H9 (cell line): Measurements from ENCODE around the gene MBLAC1. TPM values are rescaled to one million over a fixed set of nuclear protein-coding genes. Genes with fewer than 3 reads are reported as not detected.

Experiments
- DNase-seq: peaks from one replicate; pipeline ENCODE4 v3.0.0-alpha.2; 2017
- H2AFZ ChIP-seq: one replicate; pipeline ENCODE4 v1.6.1; 2013; ENCODE audit warnings: mild to moderate bottlenecking, low read length, control low read depth, moderate library complexity
- H2AK5ac ChIP-seq: 2 replicates; pipeline ENCODE4 v1.6.1; 2013; ENCODE audit warnings: low read length, control low read depth, mixed read lengths; ENCODE audit not compliant: insufficient read length
- H2BK120ac ChIP-seq: one replicate; pipeline ENCODE4 v1.6.1; 2013; ENCODE audit warnings: low read depth, mild to moderate bottlenecking, low read length, control low read depth, inconsistent platforms; ENCODE audit not compliant: poor library complexity, severe bottlenecking
- H2BK12ac ChIP-seq: 2 replicates; pipeline ENCODE4 v1.6.1; 2013; ENCODE audit warnings: low read length, control low read depth, mixed read lengths, low read depth; ENCODE audit not compliant: insufficient read length
- H2BK15ac ChIP-seq: 2 replicates; pipeline ENCODE4 v1.6.1; 2013; ENCODE audit warnings: low read depth, low read length, control low read depth
- H2BK20ac ChIP-seq: one replicate; pipeline ENCODE4 v1.6.1; 2013; ENCODE audit warnings: low read depth, mild to moderate bottlenecking, low read length, control low read depth, inconsistent platforms; ENCODE audit not compliant: poor library complexity, severe bottlenecking
- H2BK5ac ChIP-seq: 2 replicates; pipeline ENCODE4 v1.6.1; 2013; ENCODE audit warnings: low read length, control low read depth, mixed read lengths; ENCODE audit not compliant: insufficient read length
- H3K14ac ChIP-seq: 2 replicates; pipeline ENCODE4 v1.6.1; 2013; ENCODE audit warnings: low read length, control low read depth; ENCODE audit not compliant: insufficient read depth
- H3K18ac ChIP-seq: 2 replicates; pipeline ENCODE4 v1.6.1; 2013; ENCODE audit warnings: low read depth, mild to moderate bottlenecking, mixed read lengths, low read length, control low read depth; ENCODE audit not compliant: insufficient read length
- H3K23ac ChIP-seq: 2 replicates; pipeline ENCODE4 v1.6.1; 2013; ENCODE audit warnings: low read length, control low read depth, mixed read lengths, low read depth; ENCODE audit not compliant: insufficient read length
- H3K23me2 ChIP-seq: 2 replicates; pipeline ENCODE4 v1.6.1; 2013; ENCODE audit warnings: low read depth, mild to moderate bottlenecking, mixed read lengths, low read length, control low read depth; ENCODE audit not compliant: insufficient read length, poor library complexity, severe bottlenecking
- H3K27ac ChIP-seq: 2 replicates; pipeline ENCODE4 v1.5.1; 2013; ENCODE audit warnings: low read length, control low read depth, mixed read lengths, low read depth; ENCODE audit not compliant: insufficient read length
- H3K27me3 ChIP-seq: 2 replicates; pipeline ENCODE4 v1.6.1; 2013; ENCODE audit warnings: low read length, control low read depth, inconsistent platforms; ENCODE audit not compliant: insufficient read depth
- H3K4ac ChIP-seq: 2 replicates; pipeline ENCODE4 v1.6.1; 2013; ENCODE audit warnings: low read depth, mild to moderate bottlenecking, control low read depth, inconsistent platforms, low read length, moderate library complexity
- H3K4me1 ChIP-seq: 2 replicates; pipeline ENCODE4 v1.6.1; 2013; ENCODE audit warnings: low read length, control low read depth, inconsistent platforms; ENCODE audit not compliant: insufficient read depth
- H3K4me2 ChIP-seq: 2 replicates; pipeline ENCODE4 v1.6.1; 2013; ENCODE audit warnings: low read length, control low read depth, mixed read lengths; ENCODE audit not compliant: insufficient read length, insufficient read depth
- H3K56ac ChIP-seq: 2 replicates; pipeline ENCODE4 v1.6.1; 2013; ENCODE audit warnings: low read depth, mild to moderate bottlenecking, mixed read lengths, low read length, control low read depth; ENCODE audit not compliant: insufficient read length
- H3K79me1 ChIP-seq: 2 replicates; pipeline ENCODE4 v1.6.1; 2013; ENCODE audit warnings: low read depth, mild to moderate bottlenecking, moderate library complexity, low read length, control low read depth, inconsistent platforms; ENCODE audit not compliant: insufficient read depth, poor library complexity, severe bottlenecking
- H3K79me2 ChIP-seq: 2 replicates; pipeline ENCODE4 v1.6.1; 2013; ENCODE audit warnings: low read length, control low read depth, inconsistent platforms; ENCODE audit not compliant: insufficient read depth
- H3K9ac ChIP-seq: 2 replicates; pipeline ENCODE4 v1.6.1; 2013; ENCODE audit warnings: low read length, control low read depth, mixed read lengths; ENCODE audit not compliant: insufficient read length; ENCODE audit errors: extremely low read depth
- H3K9me3 ChIP-seq: one replicate; pipeline ENCODE4 v1.6.1; 2013; ENCODE audit warnings: low read depth, low read length, inconsistent platforms; ENCODE audit not compliant: control insufficient read depth
- H3T11ph ChIP-seq: one replicate; pipeline ENCODE4 v1.6.1; 2013; ENCODE audit warnings: mild to moderate bottlenecking, low read length, control low read depth, inconsistent platforms
- H4K20me1 ChIP-seq: one replicate; pipeline ENCODE4 v1.6.1; 2013; ENCODE audit not compliant: control insufficient read depth, insufficient read length, insufficient read depth
- H4K5ac ChIP-seq: 2 replicates; pipeline ENCODE4 v1.6.1; 2013; ENCODE audit warnings: low read depth, mild to moderate bottlenecking, mixed read lengths, low read length, control low read depth; ENCODE audit not compliant: insufficient read length
- H4K8ac ChIP-seq: replicated peaks from 2 replicates; pipeline ENCODE4 v1.6.1; 2013; ENCODE audit warnings: low read length, control low read depth, mixed read lengths, low read depth; ENCODE audit not compliant: insufficient read length
- H4K91ac ChIP-seq: 2 replicates; pipeline ENCODE4 v1.6.1; 2013; ENCODE audit warnings: low read depth, mild to moderate bottlenecking, moderate library complexity, mixed read lengths, low read length, control low read depth; ENCODE audit not compliant: insufficient read length
- H3K27ac Mint-ChIP-seq, 3 experiments: 2 replicates in 2 of 3; 3 replicates in 1 of 3; pipeline ENCODE4 v1.8.0; 2020 to 2021; ENCODE audit warnings: mixed read lengths in 3 of 3, mild to moderate bottlenecking in 1 of 3, moderate library complexity in 1 of 3
- H3K27me3 Mint-ChIP-seq: 2 replicates; pipeline ENCODE4 v1.8.0; 2021; ENCODE audit warnings: low read depth, mild to moderate bottlenecking, moderate library complexity, mixed read lengths
- H3K36me3 Mint-ChIP-seq, 3 experiments: 2 replicates in 2 of 3; 3 replicates in 1 of 3; pipeline ENCODE4 v1.8.0; 2020 to 2021; ENCODE audit warnings: low read depth in 3 of 3, mixed read lengths in 3 of 3; ENCODE audit not compliant: insufficient read depth in 1 of 3
- H3K4me1 Mint-ChIP-seq, 2 experiments: 2 replicates each; pipeline ENCODE4 v1.8.0; 2020; ENCODE audit warnings: mixed read lengths in 2 of 2
- H3K4me3 Mint-ChIP-seq, 2 experiments: 2 replicates in 1 of 2; 3 replicates in 1 of 2; pipeline ENCODE4 v1.8.0; 2020 to 2021; ENCODE audit warnings: mild to moderate bottlenecking in 2 of 2, mixed read lengths in 2 of 2, moderate library complexity in 1 of 2
- H3K9me3 Mint-ChIP-seq, 2 experiments: 2 replicates in 1 of 2; 3 replicates in 1 of 2; pipeline ENCODE4 v1.8.0; 2020; ENCODE audit warnings: mild to moderate bottlenecking in 2 of 2, mixed read lengths in 2 of 2, moderate library complexity in 1 of 2
- CTCF ChIP-seq: fragments of 200-600 bp; sonication (generic); conservative IDR thresholded peaks from 3 replicates; pipeline ENCODE4 v1.8.0; 2021; ENCODE audit warnings: antibody characterized with exemption, mild to moderate bottlenecking
- WGBS: extraction: QIAGEN DNeasy Blood & Tissue Kit; methylation state at CpG from one replicate; pipeline ENCODE4 v1.1.7; 2013; ENCODE audit warnings: missing lambda C conversion rate, low lambda C conversion rate, mixed read lengths; ENCODE audit not compliant: insufficient read length; ENCODE audit errors: extremely low coverage; 5-methylcytosine and 5-hydroxymethylcytosine counted together
- total RNA-seq: library from RNA; stranded (reverse); gene quantifications from 2 replicates; pipeline ENCODE4 v1.2.1, GENCODE V29; 2021

MBLAC1 gene
- total RNA-seq, 1 experiment from 2014 or later, result 1.9 TPM

- H3K79me1 ChIP-seq, result no peaks in the 10 kb centered on the region
- no peaks in the 10 kb centered on the region for H3K4me1 ChIP-seq
Measured at GRCh38 chr7:100088621-100089457, 37.9 kb upstream of the MBLAC1 start, which contains the start of gene COPS6. Gene COPS6, plus strand, starts transcription at chr7:100088969. Its CDS starts 22 bp downstream, at chr7:100088991.

More at GRCh38 chr7:100088621-100089457, 37.9 kb upstream of the MBLAC1 start, which contains the start of gene COPS6:
- H3K9ac ChIP-seq, result peak within 1 kb of the TSS; percentile 93
- H2BK5ac ChIP-seq, result no peak within 1 kb of the TSS
- H3K14ac ChIP-seq, result peak within 1 kb of the TSS; percentile 96
- no peak within 1 kb of the TSS for H4K91ac ChIP-seq
- H4K5ac ChIP-seq, result no peak within 1 kb of the TSS
- H2AFZ ChIP-seq, result no peak within 1 kb of the TSS
- H2BK120ac ChIP-seq, result no peak within 1 kb of the TSS
- H2BK15ac ChIP-seq, result no peak within 1 kb of the TSS
- peaks cover 5% of the 10 kb centered on the region for H3K27me3 Mint-ChIP-seq
- no peak within 1 kb of the TSS for H3K23ac ChIP-seq
- peaks cover 4% of the 10 kb centered on the region for H3K23me2 ChIP-seq
- no CpG with 5 or more reads among the region's 68 CpGs for WGBS
- H4K8ac ChIP-seq, result peak within 1 kb of the TSS; percentile 19
- H2BK20ac ChIP-seq, result no peak within 1 kb of the TSS
- no peak within 1 kb of the TSS for H2BK12ac ChIP-seq
- peak within 1 kb of the TSS; percentile 93 to 98 (median 97) for H3K27ac Mint-ChIP-seq
- no peaks in the 10 kb centered on the region for H3K9me3 ChIP-seq
- DNase-seq, result peak; percentile 78
- no peaks in the 10 kb centered on the region; a peak in 1 of 5 replicates for H3K9me3 Mint-ChIP-seq
- peaks cover 39 to 42% (median 41%) of the 10 kb centered on the region in 3 experiments for H3K36me3 Mint-ChIP-seq
- H3K4me1 Mint-ChIP-seq, result peaks cover 9 to 10% of the 10 kb centered on the region in 2 experiments
- no peak within 1 kb of the TSS for H3K4ac ChIP-seq
- no peak within 1 kb of the TSS for H3K56ac ChIP-seq
- peak within 1 kb of the TSS; percentile 90 for H3K4me2 ChIP-seq
- H3K18ac ChIP-seq, result peak within 1 kb of the TSS; percentile 90
- peak within 1 kb of the TSS; percentile 96 to 97 for H3K4me3 Mint-ChIP-seq
- H3T11ph ChIP-seq, result no peak within 1 kb of the TSS
- H3K27me3 ChIP-seq, result no peaks in the 10 kb centered on the region
- no peak within 1 kb of the TSS for H2AK5ac ChIP-seq
- H3K79me2 ChIP-seq, result no peaks in the 10 kb centered on the region
- H3K27ac ChIP-seq, result peak within 1 kb of the TSS; percentile 15
- TF ChIP-seq CTCF, result no peak
- H4K20me1 ChIP-seq, result no peaks in the 10 kb centered on the region
